Peyer's patch (tissue), 4 donors: ENCODE measurements around the gene ACO1.

Experiments
- CTCF ChIP-seq, 6 experiments: fragments of 450-650 bp in 4 of 6; fragments of 200-600 bp in 2 of 6; sonication (generic) in 1 of 6; IDR thresholded peaks; one replicate each; pipeline ENCODE4 v1.5.1; 2017 to 2019; ENCODE audit warnings: antibody characterized with exemption in 6 of 6, mild to moderate bottlenecking in 3 of 6, moderate library complexity in 1 of 6
- POLR2A ChIP-seq, 2 donors: fragments of 450-650 bp; IDR thresholded peaks; one replicate each; pipeline ENCODE4 v1.5.1; 2017; ENCODE audit warnings: antibody characterized with exemption in 2 of 2, mild to moderate bottlenecking in 2 of 2, moderate library complexity in 2 of 2

- TF ChIP-seq CTCF (IDR thresholded peaks at IDR 0.05): no peak
- no peak for TF ChIP-seq POLR2A (IDR thresholded peaks at IDR 0.05)
Measured at GRCh38 chr9:32404856-32405255, 20.4 kb downstream of the ACO1 start.
